Type B pancreatic cell (in vitro differentiated cells): ENCODE data around the gene TMEM132D. TPM values are rescaled to one million over a fixed set of nuclear protein-coding genes. Genes with fewer than 3 reads are reported as not detected.

Experiments
- DNase-seq: peaks from one replicate; pipeline ENCODE4 v3.0.0; 2021; ENCODE audit warnings: mixed read lengths; ENCODE audit not compliant: unreplicated experiment; ENCODE audit errors: extremely low spot score
- H3K27ac Mint-ChIP-seq: 2 replicates; pipeline ENCODE4 v1.8.0; 2021; ENCODE audit warnings: mild to moderate bottlenecking, mixed read lengths
- H3K27me3 Mint-ChIP-seq: 2 replicates; pipeline ENCODE4 v1.8.0; 2021; ENCODE audit warnings: mixed read lengths
- H3K36me3 Mint-ChIP-seq: 2 replicates; pipeline ENCODE4 v1.8.0; 2021; ENCODE audit warnings: mixed read lengths
- H3K4me1 Mint-ChIP-seq: one replicate; pipeline ENCODE4 v1.8.0; 2021; ENCODE audit warnings: mixed read lengths; ENCODE audit not compliant: unreplicated experiment
- H3K4me3 Mint-ChIP-seq: 2 replicates; pipeline ENCODE4 v1.8.0; 2021; ENCODE audit warnings: mild to moderate bottlenecking, mixed read lengths
- H3K9me3 Mint-ChIP-seq: 2 replicates; pipeline ENCODE4 v1.8.0; 2021; ENCODE audit warnings: mixed read lengths
- total RNA-seq: library from RNA; stranded (reverse); gene quantifications from 2 replicates; pipeline ENCODE4 v1.2.1, GENCODE V29; 2021; ENCODE audit warnings: low replicate concordance
- TF ChIP-seq, protein P1 (sequence below): fragments of 200-600 bp; sonication (generic); conservative IDR thresholded peaks from 2 replicates; pipeline ENCODE4 v1.5.0; 2021; ENCODE audit warnings: antibody characterized with exemption, mild to moderate bottlenecking

TMEM132D gene
- total RNA-seq, 1 donor from 2014 or later: 1.8 TPM

- H3K27ac Mint-ChIP-seq: no peak overlapping the region
- no peak for DNase-seq
- H3K9me3 Mint-ChIP-seq: peaks cover 3% of the 10 kb centered on the region
- H3K36me3 Mint-ChIP-seq: no peaks in the 10 kb centered on the region
- H3K4me1 Mint-ChIP-seq: no peaks in the 10 kb centered on the region
- TF ChIP-seq, protein P1, sequence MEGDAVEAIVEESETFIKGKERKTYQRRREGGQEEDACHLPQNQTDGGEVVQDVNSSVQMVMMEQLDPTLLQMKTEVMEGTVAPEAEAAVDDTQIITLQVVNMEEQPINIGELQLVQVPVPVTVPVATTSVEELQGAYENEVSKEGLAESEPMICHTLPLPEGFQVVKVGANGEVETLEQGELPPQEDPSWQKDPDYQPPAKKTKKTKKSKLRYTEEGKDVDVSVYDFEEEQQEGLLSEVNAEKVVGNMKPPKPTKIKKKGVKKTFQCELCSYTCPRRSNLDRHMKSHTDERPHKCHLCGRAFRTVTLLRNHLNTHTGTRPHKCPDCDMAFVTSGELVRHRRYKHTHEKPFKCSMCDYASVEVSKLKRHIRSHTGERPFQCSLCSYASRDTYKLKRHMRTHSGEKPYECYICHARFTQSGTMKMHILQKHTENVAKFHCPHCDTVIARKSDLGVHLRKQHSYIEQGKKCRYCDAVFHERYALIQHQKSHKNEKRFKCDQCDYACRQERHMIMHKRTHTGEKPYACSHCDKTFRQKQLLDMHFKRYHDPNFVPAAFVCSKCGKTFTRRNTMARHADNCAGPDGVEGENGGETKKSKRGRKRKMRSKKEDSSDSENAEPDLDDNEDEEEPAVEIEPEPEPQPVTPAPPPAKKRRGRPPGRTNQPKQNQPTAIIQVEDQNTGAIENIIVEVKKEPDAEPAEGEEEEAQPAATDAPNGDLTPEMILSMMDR: no peak
- H3K4me3 Mint-ChIP-seq: no peak overlapping the region
- H3K27me3 Mint-ChIP-seq: peaks cover 48% of the 10 kb centered on the region
Measured at GRCh38 chr12:129036135-129036534, 867.7 kb downstream of the TMEM132D start.

DNA sequence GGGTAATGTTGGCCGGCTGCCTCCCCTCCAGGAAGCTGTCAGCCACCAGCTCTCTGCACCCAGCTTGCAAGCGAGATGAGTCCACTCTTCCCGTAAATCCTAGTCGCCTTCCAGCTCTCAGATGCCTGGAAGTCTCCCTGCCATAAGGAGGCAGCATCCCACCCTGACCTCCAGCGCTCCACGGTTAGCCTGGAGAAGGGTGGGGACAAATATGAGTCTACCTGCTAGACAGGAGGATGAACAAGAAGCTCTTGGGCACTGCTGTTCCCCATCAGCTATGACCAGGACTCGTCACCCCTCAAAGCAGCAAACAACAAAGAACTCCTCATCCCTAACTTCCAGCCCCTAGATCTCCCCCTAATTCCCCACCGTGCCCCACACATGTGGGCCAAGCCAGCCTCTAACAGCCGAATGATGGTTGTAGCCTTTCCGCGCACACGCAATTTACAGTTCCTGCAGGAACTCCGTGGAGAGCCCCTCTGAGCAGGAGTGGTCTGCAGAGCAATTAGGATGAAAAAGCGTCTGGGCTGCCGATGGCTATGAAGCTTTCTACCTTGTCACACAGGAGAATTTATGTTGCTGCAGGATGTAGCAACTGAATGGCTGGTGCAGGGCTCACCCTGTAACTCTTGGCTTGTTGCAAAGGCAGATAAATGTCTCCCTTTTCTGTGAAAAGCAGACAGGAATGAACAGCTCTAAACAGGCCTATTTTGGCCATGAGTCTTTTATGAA lies 869.1 kb downstream of the TMEM132D start:
- Mint-ChIP-seq H3K9me3 (peaks cover 3% of the 10 kb centered on the region), H3K27ac (no peak overlapping the region), H3K27me3 (peaks cover 51% of the 10 kb centered on the region), H3K4me1 (no peaks in the 10 kb centered on the region), H3K4me3 (no peak overlapping the region), H3K36me3 (no peaks in the 10 kb centered on the region)
- DNase-seq: no peak
- TF ChIP-seq, protein P1: no peak

GRCh38 chr12:129028844-129029243 lies 875.0 kb downstream of the TMEM132D start:
- Mint-ChIP-seq H3K27me3 (peaks cover 61% of the 10 kb centered on the region), H3K9me3 (no peaks in the 10 kb centered on the region), H3K4me3 (no peak overlapping the region), H3K36me3 (no peaks in the 10 kb centered on the region), H3K27ac (no peak overlapping the region), H3K4me1 (peaks cover 9% of the 10 kb centered on the region)
- no peak for DNase-seq
- TF ChIP-seq, protein P1: no peak

DNA sequence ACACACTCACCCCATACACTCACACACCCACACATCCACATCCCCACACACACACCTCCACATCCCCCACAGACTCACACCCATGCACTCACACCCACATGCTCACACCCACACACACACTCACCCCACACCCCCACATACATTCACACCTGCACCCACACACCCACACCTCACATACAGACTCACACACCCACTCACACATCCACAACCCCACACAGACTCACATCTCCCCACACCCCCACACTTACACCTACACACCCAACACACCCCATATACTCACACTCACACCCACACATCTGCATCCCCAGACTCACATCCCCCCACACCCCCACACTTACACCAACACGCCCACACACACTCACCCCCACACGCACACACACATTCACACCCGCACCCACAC lies 878.8 kb downstream of the TMEM132D start:
- H3K4me1 Mint-ChIP-seq: peaks cover 9% of the 10 kb centered on the region
- no peaks in the 10 kb centered on the region for H3K9me3 Mint-ChIP-seq
- H3K4me3 Mint-ChIP-seq: no peak overlapping the region
- peaks cover 29% of the 10 kb centered on the region for H3K27me3 Mint-ChIP-seq
- no peaks in the 10 kb centered on the region for H3K36me3 Mint-ChIP-seq
- TF ChIP-seq, protein P1: no peak
- no peak overlapping the region for H3K27ac Mint-ChIP-seq
- no peak for DNase-seq
